Kidney capillary endothelial cell (primary cell): ENCODE results near the gene UTS2B.
"Not testable (repeated sequence)": the region's sequence is repeated elsewhere in the genome, so short reads cannot be mapped to it uniquely, and the experiment has no call there.

ENCODE experiments used
- DNase-seq: peaks from one replicate; pipeline ENCODE4 v3.0.0-alpha.2; 2018; ENCODE audit warnings: low spot score

Gene UTS2B

GRCh38 chr3:191280111-191280510, 50.2 kb downstream of the UTS2B start:
- no peak for DNase-seq

GRCh38 chr3:191275751-191276150, 54.6 kb downstream of the UTS2B start:
- no peak for DNase-seq

GRCh38 chr3:191275244-191275643, 55.1 kb downstream of the UTS2B start:
- DNase-seq = not testable (repeated sequence)

- no peak for DNase-seq
Observed at GRCh38 chr3:191269289-191270085, 60.8 kb downstream of the UTS2B start.

GRCh38 chr3:191268737-191269136, 61.6 kb downstream of the UTS2B start:
- no peak for DNase-seq

DNA sequence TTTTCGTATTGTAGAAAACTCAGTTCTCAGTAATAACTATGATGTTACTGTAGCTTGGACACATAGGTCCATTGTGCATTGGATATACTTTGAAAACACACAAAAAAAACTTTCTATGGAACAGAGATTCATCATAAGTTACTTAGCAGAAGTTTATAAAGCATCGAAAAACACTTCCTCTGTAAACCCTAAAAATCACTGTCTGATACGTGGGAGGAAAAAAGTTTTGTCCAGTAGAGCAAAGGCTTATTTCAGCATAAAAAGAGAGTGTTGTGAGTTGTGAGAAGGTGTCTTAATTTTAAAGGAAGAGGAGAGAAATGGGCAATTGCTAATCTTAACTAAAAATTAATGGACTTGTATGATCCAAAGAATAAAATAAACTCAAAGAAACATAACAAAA, 66.5 kb downstream of the UTS2B start:
- no peak for DNase-seq

GRCh38 chr3:191263365-191263764, 67.0 kb downstream of the UTS2B start:
- DNase-seq = no peak

GRCh38 chr3:191262650-191263049, 67.7 kb downstream of the UTS2B start:
- no peak for DNase-seq

GRCh38 chr3:191261304-191261638, 69.1 kb downstream of the UTS2B start:
- DNase-seq = no peak

DNA sequence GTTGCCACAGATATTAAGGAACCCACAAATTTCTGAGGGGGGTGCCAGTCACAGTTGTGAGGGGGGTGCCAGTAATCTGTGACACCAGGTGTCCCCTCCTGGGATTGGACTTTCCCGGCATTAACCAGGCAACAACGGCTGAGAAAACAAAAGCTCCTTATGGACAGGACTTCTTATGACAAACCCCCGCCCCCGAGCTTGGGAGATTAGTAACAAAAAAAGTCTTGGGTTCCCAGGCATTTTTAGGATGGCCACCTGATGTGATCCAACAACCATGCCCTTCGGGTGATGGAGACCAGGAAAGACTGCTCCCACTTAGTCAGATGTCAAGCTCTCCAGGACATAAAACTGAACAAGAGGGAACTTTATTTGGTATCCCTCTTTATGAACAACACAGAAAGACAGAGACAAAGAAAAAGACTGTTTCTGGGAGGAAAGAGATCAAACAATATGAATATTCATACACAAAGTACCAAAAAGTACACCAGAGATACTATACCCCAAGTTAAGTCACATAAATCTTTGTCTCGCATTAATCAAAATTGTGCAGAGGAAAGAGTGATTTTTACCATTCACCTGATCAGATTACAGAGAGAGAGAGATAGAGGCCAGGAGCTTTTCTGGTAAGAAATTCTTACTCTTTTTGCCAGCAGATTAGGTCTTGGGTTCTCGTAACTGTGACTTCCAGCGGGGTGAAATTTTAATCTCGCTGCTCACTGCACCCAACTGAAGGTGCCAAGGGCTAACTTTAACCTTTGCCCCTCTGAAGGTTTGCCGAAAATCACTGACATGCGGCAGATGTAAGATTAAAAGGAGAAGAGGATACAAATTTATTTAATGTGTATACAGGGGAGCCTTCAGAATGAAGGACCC, 69.7 kb downstream of the UTS2B start:
- no peak for DNase-seq

GRCh38 chr3:191259486-191259885, 70.8 kb downstream of the UTS2B start:
- no peak for DNase-seq

GRCh38 chr3:191257286-191257685, 73.0 kb downstream of the UTS2B start:
- DNase-seq = no peak

GRCh38 chr3:191256405-191256804, 73.9 kb downstream of the UTS2B start:
- no peak for DNase-seq

GRCh38 chr3:191255156-191255555, 75.2 kb downstream of the UTS2B start:
- DNase-seq = no peak

DNA sequence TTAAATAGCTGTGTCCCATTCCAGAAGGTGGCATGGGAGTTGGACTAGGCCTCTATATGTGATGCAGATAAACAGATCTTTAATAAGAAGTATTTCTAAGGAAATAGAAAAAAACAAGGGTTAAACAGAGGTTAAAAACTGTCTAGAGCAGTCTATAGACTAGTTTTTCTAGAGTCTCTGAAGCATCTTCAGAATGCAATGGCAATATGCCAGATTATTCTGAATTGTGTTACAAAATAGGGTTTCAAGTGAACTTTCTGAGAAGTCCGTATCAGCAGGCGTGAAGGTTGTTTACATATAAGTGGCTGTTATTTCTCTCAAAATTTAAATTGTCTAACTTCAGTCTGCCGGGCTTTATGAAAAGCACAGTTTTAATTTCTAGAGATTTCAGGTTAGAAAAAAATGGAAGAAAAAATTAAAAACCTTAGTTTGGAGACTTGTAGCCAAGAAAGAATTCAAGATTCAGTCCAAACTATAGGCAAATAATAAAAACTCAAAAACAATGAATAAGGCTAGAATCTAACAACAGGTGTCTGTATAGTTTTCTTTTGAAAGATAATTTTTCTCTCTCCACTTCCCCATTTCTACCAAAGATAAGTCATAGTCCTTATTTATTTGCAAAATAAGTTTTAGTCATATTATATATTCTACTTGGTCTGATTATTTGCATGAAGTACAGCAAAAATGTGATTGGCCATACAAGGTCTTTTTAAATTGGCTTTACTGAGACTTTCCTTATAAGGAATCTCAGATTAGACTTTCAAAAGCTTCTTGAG, 76.0 kb downstream of the UTS2B start:
- DNase-seq = no peak

DNA sequence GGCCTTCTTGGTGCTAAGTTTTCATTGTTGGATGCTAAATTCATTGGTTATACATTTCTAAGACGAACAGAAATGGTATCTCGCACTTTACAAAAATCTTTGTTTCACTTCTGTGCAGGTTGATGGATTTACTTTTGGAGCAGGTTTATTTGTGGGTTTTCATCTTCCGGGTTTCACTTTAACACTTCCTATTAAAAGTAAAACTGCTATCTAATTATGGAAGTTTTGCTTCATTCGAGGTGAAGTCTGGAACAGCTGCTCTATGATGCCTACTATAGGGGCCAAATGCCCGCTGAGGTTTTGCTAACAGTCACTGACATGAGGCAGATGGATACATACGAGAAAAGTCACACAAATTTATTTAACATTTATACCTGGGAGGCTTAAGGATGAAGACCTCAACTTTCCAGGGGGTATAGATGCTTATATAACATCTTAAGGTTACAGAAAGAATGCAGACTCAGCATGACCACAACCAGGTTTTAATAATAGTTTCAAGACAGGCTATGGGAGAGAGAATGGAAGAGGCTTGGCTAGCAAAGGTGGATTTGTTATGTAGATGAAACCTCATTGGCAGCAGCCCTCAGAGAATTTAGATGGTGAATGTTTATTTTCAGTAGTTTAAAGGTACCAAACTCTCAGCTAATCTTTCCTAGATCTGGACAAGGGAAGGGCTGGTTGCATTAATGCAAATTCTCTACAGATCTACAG, 77.1 kb downstream of the UTS2B start:
- no peak for DNase-seq

- no peak for DNase-seq
Observed at GRCh38 chr3:191246630-191247029, 83.7 kb downstream of the UTS2B start.

- DNase-seq = not testable (repeated sequence)
Observed at GRCh38 chr3:191246034-191246433, 84.3 kb downstream of the UTS2B start.

DNA sequence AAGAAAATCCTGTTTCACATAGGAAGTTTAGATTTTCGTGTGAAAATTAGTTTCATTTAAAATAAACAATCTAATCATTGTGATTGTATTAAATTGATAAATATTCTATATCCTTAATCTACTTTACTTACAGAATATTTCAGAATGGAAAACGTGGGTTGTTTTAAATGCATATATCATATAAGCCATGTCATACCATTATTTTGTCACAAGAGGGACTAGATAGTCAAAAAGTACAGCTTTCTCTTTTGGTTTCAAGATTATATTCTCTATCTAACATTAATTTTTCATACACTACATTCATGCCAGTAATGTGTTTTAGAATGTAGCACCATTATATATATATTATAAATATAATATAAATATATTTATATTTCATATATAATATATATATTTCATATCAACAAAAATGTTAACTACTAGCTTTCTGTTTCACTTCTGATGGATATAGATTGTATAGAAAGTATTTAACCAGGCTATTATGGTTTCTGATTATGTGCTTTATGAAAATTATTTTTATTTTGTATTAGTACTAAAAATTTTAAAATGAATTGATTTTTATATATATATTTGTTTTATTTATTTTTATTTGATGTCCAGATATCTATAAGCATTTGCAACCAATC, 86.0 kb downstream of the UTS2B start:
- peak; percentile 29 for DNase-seq

DNA sequence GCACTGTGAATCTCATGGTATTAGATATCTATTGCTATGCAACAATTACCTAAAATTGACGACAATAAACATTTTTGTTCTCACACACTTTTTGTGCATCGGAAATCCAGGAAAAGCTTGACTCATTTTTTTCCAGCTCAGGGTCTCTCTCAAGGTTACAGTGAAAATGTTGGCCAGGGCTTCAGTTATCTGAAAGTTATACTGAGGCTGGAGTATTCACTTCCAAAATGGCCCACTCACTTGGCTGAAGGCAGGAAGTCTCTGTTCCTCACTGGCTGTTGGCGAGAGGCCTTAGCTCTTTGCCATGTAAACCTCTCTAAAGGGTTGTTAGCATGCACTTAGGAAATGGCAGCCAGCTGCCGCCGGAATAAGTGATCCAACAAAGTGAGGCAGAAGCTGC, 89.8 kb downstream of the UTS2B start:
- no peak for DNase-seq

GRCh38 chr3:191239407-191240031, 90.8 kb downstream of the UTS2B start:
- DNase-seq = no peak
